Left lung (tissue), 14 donors: ENCODE results near the gene THOC2. TPM values are rescaled to one million over a fixed set of nuclear protein-coding genes. Genes with fewer than 3 reads are reported as not detected.
A peak's percentile ranks its signal among the peaks of the same experiment; 100 is the strongest.
"Not testable (repeated sequence)": the region's sequence is repeated elsewhere in the genome, so short reads cannot be mapped to it uniquely, and the experiment has no call there.

ENCODE experiments used
- ATAC-seq: fragments of 200-7000 bp; cut with Tn5 transposase; one replicate; pipeline ENCODE4 v1.9.1; 2020; ENCODE audit warnings: moderate library complexity
- DNase-seq, 4 donors: peaks; one replicate each; pipeline ENCODE4 v3.0.0-alpha.2; 2013 to 2020
- H3K27ac ChIP-seq, 2 donors: fragments of 200-600 bp; sonication (generic) in 1 of 2; one replicate each; pipeline versions ENCODE4 v1.5.0 to v1.8.0; 2020 to 2021
- H3K27me3 ChIP-seq, 2 donors: fragments of 200-600 bp; sonication (generic) in 1 of 2; one replicate each; pipeline versions ENCODE4 v1.5.0 to v1.8.0; 2020 to 2021
- H3K36me3 ChIP-seq, 2 donors: fragments of 200-600 bp; sonication (generic) in 1 of 2; one replicate each; pipeline versions ENCODE4 v1.5.0 to v1.8.0; 2020 to 2021
- H3K4me1 ChIP-seq, 2 donors: fragments of 200-600 bp; one replicate each; pipeline ENCODE4 v1.8.0; 2021
- H3K4me3 ChIP-seq, 2 donors: fragments of 200-600 bp; sonication (generic) in 1 of 2; one replicate each; pipeline versions ENCODE4 v1.5.0 to v1.8.0; 2020 to 2021; ENCODE audit warnings: mild to moderate bottlenecking in 1 of 2
- H3K9me3 ChIP-seq, 2 donors: fragments of 200-600 bp; sonication (generic) in 1 of 2; one replicate each; pipeline versions ENCODE4 v1.5.0 to v1.8.0; 2020 to 2021
- CTCF ChIP-seq, 2 donors: fragments of 200-600 bp; sonication (generic) in 1 of 2; IDR thresholded peaks; one replicate each; pipeline versions ENCODE4 v1.5.0 to v1.8.0; 2021; ENCODE audit warnings: antibody characterized with exemption in 2 of 2
- intact Hi-C, 2 donors: fragments of 100-400 bp; cut with DNase I; formaldehyde crosslinking; loops; one replicate each; pipeline versions ENCODE4 v1.11.2 to v1.14.2; 2022
- long read RNA-seq, 12 donors: library from polyadenylated mRNA in 2 of 12; unstranded in 2 of 12; transcript quantifications; one replicate each; pipeline ENCODE4 v2.0.0 and lab custom pipeline, GENCODE V29; 2019 to 2026
- polyA plus RNA-seq, 6 donors: library from polyadenylated mRNA; unstranded; fragments of 120-200 nt; gene quantifications; one replicate each; pipeline ENCODE4 v1.2.1, GENCODE V29; 2013; ENCODE audit not compliant: insufficient read length in 6 of 6
- total RNA-seq, 2 donors: library from RNA; stranded (reverse); fragmentation: NEBNext Ultra II Directional; extraction: Animal tissue kit (Norgen Biotek cat#: 25700); gene quantifications; one replicate each; pipeline ENCODE4 v1.2.1, GENCODE V29; 2021
- donor health status: DM: no; HTN: yes; CAD: no.
- donor health status: DM: no; HTN: no; CAD: no.

THOC2 gene
- 10 to 100 TPM; 78.2 to 87.7 TPM for total RNA-seq
- 100 to 1,000 TPM; 129 to 164 (median 138) TPM for polyA plus RNA-seq
- long read RNA-seq, donor 1, transcript THOC2-211 (3 exons, 689 nt): major isoform, 31 of 77 reads
- long read RNA-seq, donor 1, partial matches to known transcripts: 41 of 77 reads
- long read RNA-seq, donor 1, other reads (novel, unspliced or antisense): 0 of 77 reads
- long read RNA-seq, donor 2, transcript THOC2-211 (3 exons, 689 nt): major isoform, 17 of 39 reads
- long read RNA-seq, donor 2, partial matches to known transcripts: 15 of 39 reads
- long read RNA-seq, donor 2, other reads (novel, unspliced or antisense): 0 of 39 reads
- long read RNA-seq, donor 3, partial matches to known transcripts: 11 of 15 reads
- long read RNA-seq, donor 3, other reads (novel, unspliced or antisense): 0 of 15 reads
- long read RNA-seq, donor 4, partial matches to known transcripts: 15 of 19 reads
- long read RNA-seq, donor 4, other reads (novel, unspliced or antisense): 4 of 19 reads
- long read RNA-seq, donor 5, transcript THOC2-211 (3 exons, 689 nt): major isoform, 9 of 18 reads
- long read RNA-seq, donor 5, partial matches to known transcripts: 6 of 18 reads
- long read RNA-seq, donor 5, other reads (novel, unspliced or antisense): 0 of 18 reads
- long read RNA-seq, donor 6, transcript THOC2-211 (3 exons, 689 nt): major isoform, 6 of 8 reads
- long read RNA-seq, donor 6, partial matches to known transcripts: 0 of 8 reads
- long read RNA-seq, donor 6, other reads (novel, unspliced or antisense): 0 of 8 reads
- long read RNA-seq, donor 7, partial matches to known transcripts: 0 of 4 reads
- long read RNA-seq, donor 7, other reads (novel, unspliced or antisense): 0 of 4 reads
- long read RNA-seq, donor 8, partial matches to known transcripts: 17 of 22 reads
- long read RNA-seq, donor 8, other reads (novel, unspliced or antisense): 0 of 22 reads
- long read RNA-seq, donor 9: 0 reads
- long read RNA-seq, donor 10, partial matches to known transcripts: 7 of 9 reads
- long read RNA-seq, donor 10, other reads (novel, unspliced or antisense): 2 of 9 reads
- long read RNA-seq, donor 11, partial matches to known transcripts: 7 of 16 reads
- long read RNA-seq, donor 11, other reads (novel, unspliced or antisense): 0 of 16 reads
- long read RNA-seq, donor 12, partial matches to known transcripts: 0 of 6 reads
- long read RNA-seq, donor 12, other reads (novel, unspliced or antisense): 0 of 6 reads

- Histone ChIP-seq H3K27ac (peak within 1 kb of the TSS; percentile 78 to 88), H3K4me1 (peaks cover 0 to 16% of the 10 kb centered on the region in 2 donors), H3K4me3 (peak within 1 kb of the TSS; percentile 60 to 71), H3K27me3 (no peaks in the 10 kb centered on the region), H3K9me3 (no peaks in the 10 kb centered on the region), H3K36me3 (no peaks in the 10 kb centered on the region)
- peak in 1 of 2 donors; percentile 53 for TF ChIP-seq CTCF (IDR thresholded peaks at IDR 0.05)
- ATAC-seq: peak; percentile 92
- DNase-seq: peak; percentile 71 to 92 (median 88)
- intact Hi-C loops: no loop called here
These were observed at the start of gene THOC2 for GRCh38 chrX:123732670-123733363. THOC2 (minus strand) TSS chrX:123733052; CDS start chrX:123733022, 30 bp downstream.

- DNase-seq, H3K4me3 ChIP-seq, H3K27ac ChIP-seq, H3K36me3 ChIP-seq, H3K9me3 ChIP-seq, intact Hi-C loops, H3K4me1 ChIP-seq, ATAC-seq, H3K27me3 ChIP-seq: not testable (repeated sequence)
These were observed 48.9 kb upstream of the THOC2 start for GRCh38 chrX:123781786-123782185.

- Histone ChIP-seq H3K4me3 (no peak overlapping the region), H3K27ac (no peak overlapping the region), H3K9me3 (no peaks in the 10 kb centered on the region), H3K4me1 (no peaks in the 10 kb centered on the region), H3K27me3 (no peaks in the 10 kb centered on the region), H3K36me3 (no peaks in the 10 kb centered on the region)
- intact Hi-C loops: no loop called here
- TF ChIP-seq CTCF (IDR thresholded peaks at IDR 0.05): no peak
- peak; percentile 57 for ATAC-seq
- DNase-seq: no peak
These were observed 47.1 kb upstream of the THOC2 start for GRCh38 chrX:123779908-123780396.

GRCh38 chrX:123773258-123773988, 40.6 kb upstream of the THOC2 start:
- no peak overlapping the region for H3K4me3 ChIP-seq
- no peaks in the 10 kb centered on the region for H3K9me3 ChIP-seq
- TF ChIP-seq CTCF (IDR thresholded peaks at IDR 0.05): no peak
- H3K27me3 ChIP-seq: no peaks in the 10 kb centered on the region
- H3K27ac ChIP-seq: no peak overlapping the region
- no peaks in the 10 kb centered on the region for H3K36me3 ChIP-seq
- ATAC-seq (no peak), DNase-seq (no peak)
- intact Hi-C loops: no loop called here
- no peaks in the 10 kb centered on the region for H3K4me1 ChIP-seq
